Muscle layer of colon (tissue), 2 donors: Measurements from ENCODE around the gene ELL.

ENCODE experiments used
- H3K27ac ChIP-seq: one replicate; pipeline ENCODE4 v1.7.0; 2013; ENCODE audit warnings: low read depth, mild to moderate bottlenecking, low read length, moderate library complexity
- H3K27me3 ChIP-seq, 2 donors: one replicate each; pipeline ENCODE4 v1.7.0; 2013; ENCODE audit warnings: low read length in 2 of 2, mild to moderate bottlenecking in 2 of 2; ENCODE audit not compliant: insufficient read depth in 2 of 2, control insufficient read depth in 1 of 2
- H3K36me3 ChIP-seq: one replicate; pipeline ENCODE4 v1.7.0; 2013; ENCODE audit warnings: mild to moderate bottlenecking, low read length; ENCODE audit not compliant: insufficient read depth
- H3K4me1 ChIP-seq: one replicate; pipeline ENCODE4 v1.7.0; 2013; ENCODE audit warnings: mild to moderate bottlenecking, low read length; ENCODE audit not compliant: insufficient read depth
- H3K4me3 ChIP-seq, 2 donors: one replicate each; pipeline ENCODE4 v1.7.0; 2013; ENCODE audit warnings: low read length in 2 of 2, low read depth in 1 of 2, mild to moderate bottlenecking in 1 of 2, moderate library complexity in 1 of 2
- H3K9ac ChIP-seq: one replicate; pipeline ENCODE4 v1.7.0; 2013; ENCODE audit warnings: low read length
- H3K9me3 ChIP-seq: one replicate; pipeline ENCODE4 v1.7.0; 2013; ENCODE audit warnings: mild to moderate bottlenecking, low read length
- donor health status: abdominal sarcoma.
- donor health status: Adenocarcinoma of cecum.

Gene ELL

DNA sequence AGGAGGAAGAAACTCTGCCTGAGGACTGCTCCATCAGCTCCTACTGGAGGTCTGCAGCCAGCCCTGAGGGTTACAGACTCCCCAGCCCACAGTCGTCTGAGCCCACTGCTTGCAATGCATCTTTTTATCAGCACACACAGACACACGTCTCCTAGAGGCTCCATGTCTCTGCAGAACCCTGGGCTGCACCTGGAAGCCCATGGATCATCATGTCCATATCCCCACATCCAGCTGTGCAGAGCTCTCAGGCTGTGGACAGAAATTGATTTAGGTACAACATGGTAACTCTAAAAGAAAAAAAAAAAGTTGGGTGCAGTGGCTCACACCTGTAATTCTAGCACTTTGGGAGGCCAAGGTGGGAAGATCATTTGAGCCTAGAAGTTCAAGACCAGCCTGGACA is 51.1 kb downstream of the ELL start:
- Histone ChIP-seq H3K4me3 (no peak overlapping the region), H3K27me3 (no peaks in the 10 kb centered on the region), H3K9me3 (no peaks in the 10 kb centered on the region), H3K9ac (no peak overlapping the region), H3K27ac (no peak overlapping the region), H3K4me1 (peaks cover 28% of the 10 kb centered on the region), H3K36me3 (peaks cover 22% of the 10 kb centered on the region)

DNA sequence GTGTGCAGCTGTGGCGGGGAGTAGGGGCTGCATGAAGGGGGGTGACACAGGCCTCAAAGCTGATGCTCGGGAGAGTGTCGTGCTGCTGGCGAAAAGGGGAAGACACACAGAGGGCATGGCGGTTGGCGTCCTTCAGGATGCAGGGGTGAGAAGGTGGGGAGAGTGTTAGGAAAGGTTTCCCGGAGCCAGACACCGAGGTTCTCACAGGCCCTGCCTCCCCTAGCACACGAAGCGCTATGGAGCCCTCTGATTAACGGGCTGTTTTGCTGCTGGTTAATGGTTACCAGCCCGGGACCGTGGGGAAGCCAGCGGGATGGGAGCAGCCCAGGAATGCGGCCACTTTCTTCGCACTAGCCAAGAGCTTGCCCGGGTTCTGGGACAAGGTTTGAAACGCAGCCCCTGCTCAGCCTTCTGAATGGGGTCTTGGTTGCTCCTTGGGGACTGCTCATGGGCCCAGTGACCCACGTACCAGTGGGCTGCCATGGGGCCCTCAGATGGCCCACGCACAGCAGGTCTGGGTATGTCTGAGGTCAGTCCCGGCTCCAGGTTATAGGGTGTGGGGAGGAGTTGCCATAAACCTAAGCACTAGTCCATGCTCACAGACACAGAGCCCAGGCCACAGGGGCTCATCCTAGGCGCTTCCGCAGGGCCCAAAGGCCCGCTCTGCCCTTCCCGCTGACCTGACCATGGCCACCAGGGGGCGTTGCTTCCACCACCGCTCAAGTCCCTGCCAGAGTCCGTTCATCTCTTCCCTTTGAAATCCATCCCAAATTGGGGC is 52.6 kb downstream of the ELL start:
- Histone ChIP-seq H3K4me1 (peaks cover 44% of the 10 kb centered on the region), H3K27ac (no peak overlapping the region), H3K9ac (no peak overlapping the region)

GRCh38 chr19:18468517-18468916 is 53.4 kb downstream of the ELL start:
- H3K4me1 ChIP-seq = peaks cover 51% of the 10 kb centered on the region
- H3K9ac ChIP-seq = no peak overlapping the region
- H3K27ac ChIP-seq = no peak overlapping the region
- H3K9me3 ChIP-seq = no peaks in the 10 kb centered on the region
- H3K4me3 ChIP-seq = no peak overlapping the region
- H3K27me3 ChIP-seq = no peaks in the 10 kb centered on the region
- H3K36me3 ChIP-seq = peaks cover 30% of the 10 kb centered on the region

More for the DNA sequence above, 52.6 kb downstream of the ELL start:
- Histone ChIP-seq H3K27me3 (no peaks in the 10 kb centered on the region), H3K4me3 (no peak overlapping the region), H3K36me3 (peaks cover 30% of the 10 kb centered on the region), H3K9me3 (no peaks in the 10 kb centered on the region)

- no peak overlapping the region for H3K27ac ChIP-seq
- H3K9me3 ChIP-seq = no peaks in the 10 kb centered on the region
- H3K36me3 ChIP-seq = peaks cover 30% of the 10 kb centered on the region
- H3K9ac ChIP-seq = no peak overlapping the region
- no peak overlapping the region for H3K4me3 ChIP-seq
- no peaks in the 10 kb centered on the region for H3K27me3 ChIP-seq
- peaks cover 52% of the 10 kb centered on the region for H3K4me1 ChIP-seq
These were observed 53.9 kb downstream of the ELL start for GRCh38 chr19:18467978-18468377.

DNA sequence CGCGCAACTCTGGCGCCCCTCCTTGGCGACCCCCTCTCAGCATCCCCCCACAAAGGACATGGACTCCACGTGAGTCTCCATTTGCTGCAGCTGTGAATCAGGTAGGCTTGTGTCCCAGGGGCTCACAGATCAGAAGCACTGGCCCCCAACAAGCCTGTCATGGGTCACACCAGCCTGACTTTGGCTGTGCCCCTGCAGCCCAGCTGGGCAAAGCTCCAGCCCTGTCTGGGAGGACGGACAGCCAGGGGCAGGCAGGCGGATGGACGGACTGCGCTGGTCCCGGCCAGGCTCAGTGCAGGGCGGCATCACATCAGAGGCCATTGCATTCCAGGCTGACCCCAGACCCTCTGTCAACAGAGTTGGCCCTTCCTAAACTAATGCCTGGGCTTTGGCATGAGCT is 55.5 kb downstream of the ELL start:
- Histone ChIP-seq H3K36me3 (peaks cover 26% of the 10 kb centered on the region), H3K9ac (no peak overlapping the region), H3K27ac (peak overlapping the region; percentile 3), H3K4me3 (no peak overlapping the region), H3K9me3 (no peaks in the 10 kb centered on the region), H3K4me1 (peaks cover 56% of the 10 kb centered on the region), H3K27me3 (no peaks in the 10 kb centered on the region)

- Histone ChIP-seq H3K4me3 (no peak overlapping the region), H3K36me3 (peaks cover 30% of the 10 kb centered on the region), H3K27me3 (no peaks in the 10 kb centered on the region), H3K27ac (peak overlapping the region; percentile 81), H3K9ac (no peak overlapping the region), H3K9me3 (no peaks in the 10 kb centered on the region), H3K4me1 (peaks cover 60% of the 10 kb centered on the region)
These were observed 55.9 kb downstream of the ELL start for GRCh38 chr19:18465964-18466339.

- peaks cover 30% of the 10 kb centered on the region for H3K36me3 ChIP-seq
- H3K4me3 ChIP-seq = peak overlapping the region in 1 of 2 donors; percentile 41
- H3K27ac ChIP-seq = peak overlapping the region; percentile 81
- H3K4me1 ChIP-seq = peaks cover 64% of the 10 kb centered on the region
- H3K9me3 ChIP-seq = no peaks in the 10 kb centered on the region
- peak overlapping the region; percentile 24 for H3K9ac ChIP-seq
- no peaks in the 10 kb centered on the region for H3K27me3 ChIP-seq
These were observed 56.5 kb downstream of the ELL start for GRCh38 chr19:18465214-18465963.

- Histone ChIP-seq H3K4me3 (peak overlapping the region in 1 of 2 donors; percentile 41), H3K9ac (peak overlapping the region; percentile 24), H3K27me3 (no peaks in the 10 kb centered on the region), H3K9me3 (no peaks in the 10 kb centered on the region), H3K36me3 (peaks cover 31% of the 10 kb centered on the region), H3K27ac (peak overlapping the region; percentile 81), H3K4me1 (peaks cover 64% of the 10 kb centered on the region)
These were observed 57.2 kb downstream of the ELL start for GRCh38 chr19:18464646-18465045.

- peaks cover 70% of the 10 kb centered on the region for H3K4me1 ChIP-seq
These were observed 60.4 kb downstream of the ELL start for GRCh38 chr19:18461471-18461870.

GRCh38 chr19:18460900-18461299 is 61.0 kb downstream of the ELL start:
- H3K27ac ChIP-seq = peak overlapping the region; percentile 60

More at GRCh38 chr19:18461471-18461870, 60.4 kb downstream of the ELL start:
- H3K9ac ChIP-seq = no peak overlapping the region
- peaks cover 44% of the 10 kb centered on the region for H3K36me3 ChIP-seq
- no peaks in the 10 kb centered on the region for H3K27me3 ChIP-seq
- no peak overlapping the region for H3K4me3 ChIP-seq
- peak overlapping the region; percentile 60 for H3K27ac ChIP-seq
- H3K9me3 ChIP-seq = no peaks in the 10 kb centered on the region

DNA sequence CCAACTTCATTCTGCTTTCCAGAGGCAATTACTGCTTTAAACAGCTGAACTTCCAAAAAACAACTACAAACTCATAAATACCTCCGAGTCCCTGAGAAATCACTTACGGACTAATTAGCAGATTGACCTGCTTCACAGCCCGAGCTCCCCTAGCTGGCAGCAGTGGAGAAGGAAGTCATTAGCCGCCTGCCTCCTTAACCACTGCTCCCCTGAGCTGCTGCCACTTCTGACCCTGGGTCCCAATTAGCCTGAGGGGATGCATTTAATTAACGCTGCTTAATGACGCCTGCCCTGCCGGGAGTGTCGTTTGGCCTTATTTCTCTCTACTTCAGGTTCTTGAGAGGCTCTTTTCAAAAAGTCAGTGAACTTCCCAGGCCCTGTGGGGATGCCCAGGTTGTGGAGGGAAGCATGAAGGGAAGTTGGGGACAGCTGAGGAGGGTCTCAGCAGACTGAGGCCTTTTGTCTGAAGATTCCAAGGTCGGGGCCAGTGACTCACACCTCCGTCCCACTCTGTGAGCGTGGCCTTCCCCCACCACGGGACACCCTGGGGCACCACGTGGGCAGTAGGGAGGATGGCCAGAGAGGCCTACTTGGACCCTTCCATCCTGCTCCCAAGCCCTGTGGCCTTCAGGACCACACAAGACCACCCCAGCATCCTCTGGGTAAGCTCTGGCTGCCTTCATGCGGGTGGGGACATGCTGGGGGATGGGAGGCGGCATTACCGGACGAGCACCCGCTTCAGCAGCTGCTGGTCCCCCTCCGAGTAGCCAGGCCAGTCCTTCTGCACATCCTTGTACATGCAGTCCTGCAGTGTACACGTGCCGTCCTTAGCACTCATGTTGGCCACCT is 64.2 kb downstream of the ELL start:
- H3K4me3 ChIP-seq = no peak overlapping the region
- H3K27ac ChIP-seq = peak overlapping the region; percentile 62
- no peaks in the 10 kb centered on the region for H3K9me3 ChIP-seq
- H3K36me3 ChIP-seq = peaks cover 46% of the 10 kb centered on the region
- peaks cover 42% of the 10 kb centered on the region for H3K4me1 ChIP-seq
- H3K27me3 ChIP-seq = no peaks in the 10 kb centered on the region
- H3K9ac ChIP-seq = no peak overlapping the region

More at GRCh38 chr19:18460900-18461299, 61.0 kb downstream of the ELL start:
- no peaks in the 10 kb centered on the region for H3K9me3 ChIP-seq
- no peak overlapping the region for H3K4me3 ChIP-seq
- no peak overlapping the region for H3K9ac ChIP-seq
- peaks cover 49% of the 10 kb centered on the region for H3K36me3 ChIP-seq
- H3K27me3 ChIP-seq = no peaks in the 10 kb centered on the region
- peaks cover 67% of the 10 kb centered on the region for H3K4me1 ChIP-seq
